Mucosa of descending colon (tissue), 3 donors: Measurements from ENCODE around the gene ATP5F1E. TPM values are rescaled to one million over a fixed set of nuclear protein-coding genes. Genes with fewer than 3 reads are reported as not detected.
"Not testable (repeated sequence)": the region's sequence is repeated elsewhere in the genome, so short reads cannot be mapped to it uniquely, and the experiment has no call there.

ENCODE experiments used
- ATAC-seq: fragments of 200-7000 bp; cut with Tn5 transposase; one replicate; pipeline ENCODE4 v1.9.1; 2020; ENCODE audit warnings: mild to moderate bottlenecking, moderate library complexity
- DNase-seq, 3 donors: peaks; one replicate each; pipeline ENCODE4 v3.0.0-alpha.2; 2020
- H3K36me3 ChIP-seq: fragments of 200-600 bp; one replicate; pipeline ENCODE4 v1.8.0; 2021; ENCODE audit warnings: low read depth, mild to moderate bottlenecking
- H3K4me1 ChIP-seq: fragments of 200-600 bp; one replicate; pipeline ENCODE4 v1.8.0; 2021; ENCODE audit warnings: low read depth, mild to moderate bottlenecking
- H3K4me3 ChIP-seq: fragments of 200-600 bp; one replicate; pipeline ENCODE4 v1.8.0; 2021; ENCODE audit warnings: mild to moderate bottlenecking
- H3K9me3 ChIP-seq: fragments of 200-600 bp; one replicate; pipeline ENCODE4 v1.8.0; 2021; ENCODE audit warnings: mild to moderate bottlenecking
- CTCF ChIP-seq: fragments of 200-600 bp; IDR thresholded peaks from one replicate; pipeline ENCODE4 v1.8.0; 2022; ENCODE audit warnings: antibody characterized with exemption, mild to moderate bottlenecking
- intact Hi-C, 2 donors: fragments of 100-400 bp; cut with DNase I in 1 of 2; cut with micrococcal nuclease in 1 of 2; formaldehyde crosslinking; loops; one replicate each; pipeline versions ENCODE4 v1.11.0 to v1.11.1; 2022; cut with DNase I, micrococcal nuclease
- total RNA-seq, 3 donors: library from RNA; stranded (reverse); fragmentation: NEBNext Ultra II Directional in 2 of 3; extraction: Animal tissue kit (Norgen Biotek cat#: 25700) in 2 of 3; gene quantifications; one replicate each; pipeline versions ENCODE4 v1.2.1 to v1.2.4, GENCODE V29; 2021 to 2023
- donor health status: DM: no; HTN: no; CAD: no; lungs with moderate emphysema.
- donor health status: DM: no; HTN: no; CAD: no.
- donor health status: DM: no; HTN: yes; CAD: no.

The ATP5F1E gene
- total RNA-seq, 3 donors from 2014 or later = 65.4 to 76.1 (median 71.3) TPM

DNA sequence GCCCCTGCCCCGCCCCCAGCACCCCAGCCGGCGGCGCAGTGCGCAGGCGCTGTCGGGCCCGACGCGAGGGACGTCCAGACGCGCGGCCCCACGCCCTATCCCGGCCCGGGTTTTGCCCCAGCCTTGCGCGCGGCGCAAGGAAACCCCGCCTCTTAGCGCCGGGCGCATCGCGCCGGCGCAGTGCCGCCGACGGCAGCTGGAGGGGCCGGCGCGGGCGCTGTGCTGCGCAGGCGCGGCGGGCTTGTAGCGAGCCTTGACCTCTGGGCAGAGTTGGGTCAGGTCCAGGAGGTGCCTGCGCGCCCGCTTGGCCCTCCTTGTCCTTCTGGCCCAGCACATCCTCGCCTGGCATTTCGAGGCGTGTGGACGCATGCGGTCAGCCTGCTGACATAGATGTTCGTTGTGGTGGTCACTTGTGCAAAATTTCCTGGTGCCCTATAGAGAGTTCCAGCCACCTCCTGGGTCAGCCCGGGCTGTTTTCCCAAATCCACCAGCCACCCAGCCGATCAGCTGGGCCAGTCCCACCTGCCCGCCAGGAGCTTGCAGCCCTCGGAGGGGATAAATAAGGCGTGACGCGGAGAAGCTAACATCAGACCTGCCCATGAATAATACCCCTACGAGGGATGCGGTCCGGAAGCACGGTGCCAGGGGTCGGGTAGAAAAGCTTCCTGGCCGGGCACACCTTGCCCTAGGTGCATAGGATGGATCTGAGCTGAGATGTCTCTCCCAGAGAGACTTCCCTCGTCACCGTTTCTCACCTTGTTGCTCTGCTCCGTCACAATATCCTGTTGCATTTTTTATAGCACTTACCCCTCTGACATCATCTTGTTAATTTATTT is 10.9 kb upstream of the ATP5F1E start:
- Histone ChIP-seq H3K9me3 (no peaks in the 10 kb centered on the region), H3K36me3 (no peaks in the 10 kb centered on the region), H3K4me1 (peaks cover 37% of the 10 kb centered on the region), H3K4me3 (peak overlapping the region; percentile 58)
- DNase-seq (peak; percentile 93 to 98 (median 97)), ATAC-seq (peak; percentile 96)
- intact Hi-C loops = no loop called here
- peak; percentile 15 for TF ChIP-seq CTCF

- Histone ChIP-seq H3K4me1 (peaks cover 30% of the 10 kb centered on the region), H3K4me3 (peak within 1 kb of the TSS; percentile 58), H3K9me3 (no peaks in the 10 kb centered on the region), H3K36me3 (no peaks in the 10 kb centered on the region)
- ATAC-seq = peak; percentile 55
- DNase-seq = peak in 2 of 3 donors; percentile 65 to 76
- intact Hi-C loops = no loop called here
- TF ChIP-seq CTCF = no peak
Observed at GRCh38 chr20:59042151-59042795, 10.1 kb upstream of the ATP5F1E start, which contains the start of gene PRELID3B. Gene PRELID3B (minus strand): TSS chr20:59042786. CDS start chr20:59042730, 56 bp downstream.

GRCh38 chr20:59041487-59041886 is 9.4 kb upstream of the ATP5F1E start:
- not testable (repeated sequence) for ATAC-seq
- peaks cover 29% of the 10 kb centered on the region for H3K4me1 ChIP-seq

GRCh38 chr20:59040667-59041066 is 8.5 kb upstream of the ATP5F1E start:
- Histone ChIP-seq H3K4me1 (peaks cover 29% of the 10 kb centered on the region), H3K36me3 (peaks cover 5% of the 10 kb centered on the region), H3K4me3 (no peak overlapping the region), H3K9me3 (no peaks in the 10 kb centered on the region)
- intact Hi-C loops = no loop called here
- TF ChIP-seq CTCF = no peak
- peak in 1 of 3 donors; percentile 40 for DNase-seq
- peak; percentile 24 for ATAC-seq

More at GRCh38 chr20:59041487-59041886, 9.4 kb upstream of the ATP5F1E start:
- H3K4me3 ChIP-seq, intact Hi-C loops, DNase-seq, H3K36me3 ChIP-seq, H3K9me3 ChIP-seq: not testable (repeated sequence)

DNA sequence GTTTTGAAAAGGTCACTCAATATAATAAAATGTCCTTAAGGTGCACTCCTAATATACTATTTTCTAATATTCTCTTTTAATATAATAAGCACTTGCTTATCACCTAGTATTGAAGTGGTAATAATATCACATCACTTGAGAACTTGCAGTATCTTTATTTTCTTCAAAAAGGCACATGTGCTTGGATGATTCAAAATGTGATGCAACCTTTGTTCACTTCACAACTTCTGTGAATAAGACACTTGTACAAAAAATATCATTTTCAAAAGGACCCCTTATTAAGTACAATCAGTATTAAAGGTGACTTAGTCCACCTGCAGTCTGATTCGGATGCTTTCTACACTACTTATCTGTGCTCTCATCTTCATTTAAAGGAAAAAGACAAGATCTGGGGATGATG is 7.1 kb upstream of the ATP5F1E start:
- no peak for ATAC-seq
- H3K36me3 ChIP-seq = peaks cover 7% of the 10 kb centered on the region
- DNase-seq = no peak
- TF ChIP-seq CTCF = no peak
- H3K9me3 ChIP-seq = no peaks in the 10 kb centered on the region
- H3K4me3 ChIP-seq = no peak overlapping the region
- intact Hi-C loops = no loop called here
- peaks cover 29% of the 10 kb centered on the region for H3K4me1 ChIP-seq

- TF ChIP-seq CTCF = no peak
- Histone ChIP-seq H3K4me3 (no peak overlapping the region), H3K4me1 (peaks cover 22% of the 10 kb centered on the region), H3K36me3 (peaks cover 7% of the 10 kb centered on the region), H3K9me3 (no peaks in the 10 kb centered on the region)
- no peak for ATAC-seq
- DNase-seq = no peak
- intact Hi-C loops = no loop called here
Observed at GRCh38 chr20:59037386-59037785, 5.3 kb upstream of the ATP5F1E start.
